GM18861 (cell line): ENCODE results near the gene ASCC1.
"Not testable (repeated sequence)": the region's sequence is repeated elsewhere in the genome, so short reads cannot be mapped to it uniquely, and the experiment has no call there.

Source experiments
- ATAC-seq: cut with Tn5 transposase; IDR thresholded peaks from one replicate; pipeline ENCODE4 v1.9.1; 2021; ENCODE audit not compliant: unreplicated experiment

Gene ASCC1

GRCh38 chr10:72249176-72249862 is 33.2 kb upstream of the ASCC1 start:
- not testable (repeated sequence) for ATAC-seq

DNA sequence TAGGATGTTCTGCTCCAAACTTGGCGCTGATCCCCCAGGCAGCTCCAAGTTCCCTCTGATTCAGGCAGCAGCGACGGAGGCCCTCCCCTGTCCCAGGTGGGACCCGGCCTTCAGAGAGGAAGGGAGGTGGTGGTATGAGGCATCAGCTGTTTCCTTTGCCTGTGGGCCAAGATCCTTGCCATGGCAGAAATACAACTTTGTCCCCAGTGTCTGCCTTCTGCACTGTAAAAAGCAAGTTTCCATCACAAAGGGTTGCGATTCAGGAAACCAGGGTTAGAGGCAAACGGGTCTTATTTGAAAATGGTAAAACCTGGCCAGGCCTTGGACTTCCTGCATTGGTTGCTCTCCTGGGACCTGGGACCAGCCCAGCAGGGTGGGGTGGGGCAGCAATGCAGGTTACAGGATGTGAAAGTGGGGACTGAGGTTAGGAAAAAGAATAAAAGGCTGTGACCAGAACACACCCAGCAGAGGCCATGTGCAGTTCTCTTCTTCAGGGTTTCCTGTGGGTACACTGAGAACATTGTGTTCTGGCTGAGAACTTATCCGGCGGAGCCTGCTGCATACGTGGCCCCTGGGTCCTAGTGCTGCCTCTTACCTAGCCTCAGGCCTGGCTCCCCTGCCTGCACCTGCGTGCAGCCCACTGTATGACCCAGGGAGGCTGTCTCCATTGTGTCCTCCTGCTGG is 32.5 kb upstream of the ASCC1 start:
- ATAC-seq = peak; percentile 75

DNA sequence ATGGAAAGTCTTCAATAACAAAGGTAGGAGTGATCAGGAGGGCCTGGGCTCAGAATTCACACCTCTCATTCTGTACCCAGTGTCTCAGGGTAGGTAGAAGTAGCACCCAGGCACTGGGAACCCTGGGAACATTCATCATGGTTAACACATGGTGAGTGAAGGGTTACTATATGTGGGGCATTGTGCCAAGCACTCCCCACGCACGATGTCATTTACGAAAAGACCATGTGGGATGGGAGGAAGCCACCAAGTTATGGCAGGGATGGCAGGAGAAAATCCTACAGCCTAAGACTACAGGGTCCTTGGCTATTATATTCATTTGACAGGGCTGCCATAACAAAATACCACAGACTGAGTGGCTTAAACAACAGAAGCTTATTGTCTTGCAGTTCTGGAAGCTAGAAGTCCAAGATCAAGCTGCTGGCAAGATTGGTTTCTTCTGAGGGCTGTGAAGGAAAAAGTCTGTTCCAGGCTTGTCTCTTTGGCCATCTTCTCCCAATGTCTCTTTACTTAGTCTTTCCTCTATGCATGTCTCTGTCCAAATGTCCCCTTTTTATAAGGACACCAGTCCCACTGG is 30.0 kb upstream of the ASCC1 start:
- no peak for ATAC-seq

DNA sequence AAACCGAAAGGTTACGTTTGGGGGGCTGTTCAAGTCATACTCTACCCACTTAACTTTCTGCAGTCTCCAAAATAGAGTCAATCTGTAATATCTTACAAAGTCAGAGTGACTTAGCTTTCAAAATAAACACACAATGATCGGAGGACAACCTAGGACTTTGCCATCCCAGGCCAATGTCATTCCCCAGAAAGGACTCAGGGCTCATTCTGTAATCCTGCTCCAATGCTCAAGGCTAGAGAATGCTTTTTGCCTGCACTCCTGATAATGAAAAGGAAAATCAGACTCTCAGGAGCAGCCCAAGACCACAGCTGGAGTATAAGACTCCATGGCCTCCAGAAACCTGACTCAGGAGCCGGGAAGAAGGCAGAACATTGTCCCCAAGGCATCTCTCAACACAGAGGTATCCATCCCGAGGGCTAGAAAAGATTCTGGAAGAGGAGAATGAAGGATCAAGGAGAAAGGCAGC is 28.5 kb upstream of the ASCC1 start:
- no peak for ATAC-seq

GRCh38 chr10:72243822-72244437 is 27.9 kb upstream of the ASCC1 start:
- ATAC-seq = no peak

DNA sequence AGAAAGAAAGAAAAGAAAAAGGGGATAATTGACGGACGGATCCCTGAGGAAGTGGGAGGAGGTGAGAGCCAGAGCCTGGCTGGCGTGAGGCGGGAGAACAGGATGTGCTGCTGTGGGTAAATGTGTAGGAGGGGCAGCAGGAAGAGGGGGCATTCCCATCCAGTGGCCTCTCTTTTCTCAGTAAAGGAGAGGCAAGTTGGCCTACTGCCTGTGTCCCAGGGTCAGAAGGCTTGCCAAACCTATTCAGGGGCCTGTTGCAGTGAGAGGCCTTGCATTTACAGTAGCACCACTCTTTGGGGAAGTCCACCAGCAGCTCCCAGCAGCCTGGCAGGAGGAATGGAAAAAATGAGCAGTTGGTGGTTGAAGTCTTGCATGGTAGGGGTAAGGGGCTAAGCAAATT is 26.6 kb upstream of the ASCC1 start:
- ATAC-seq = no peak

DNA sequence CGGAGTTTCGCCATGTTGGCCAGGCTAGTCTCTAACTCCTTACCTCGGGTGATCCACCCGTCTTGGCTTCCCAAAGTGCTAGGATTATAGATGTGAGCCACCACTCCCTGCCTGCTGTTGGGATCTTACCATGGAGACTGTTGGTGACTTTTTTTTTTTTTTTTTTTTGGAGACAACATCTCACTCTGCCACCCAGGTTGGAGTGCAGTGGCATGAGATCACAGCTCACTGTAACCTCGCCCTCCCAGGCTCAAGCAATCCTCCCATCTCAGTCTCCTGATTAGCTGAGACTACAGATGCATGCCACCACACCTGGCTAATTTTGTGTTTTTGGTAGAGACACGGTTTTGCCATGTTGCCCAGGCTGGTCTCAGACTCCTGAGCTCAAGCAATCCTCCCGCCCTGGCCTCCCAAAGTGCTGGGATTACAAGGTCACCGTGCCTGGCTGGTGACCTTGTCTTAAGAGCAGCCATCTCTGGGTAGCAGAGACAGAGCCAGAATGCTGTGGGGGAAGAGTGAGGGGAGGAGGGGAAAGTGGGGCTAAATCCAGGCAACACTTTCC is 25.7 kb upstream of the ASCC1 start:
- ATAC-seq = no peak

DNA sequence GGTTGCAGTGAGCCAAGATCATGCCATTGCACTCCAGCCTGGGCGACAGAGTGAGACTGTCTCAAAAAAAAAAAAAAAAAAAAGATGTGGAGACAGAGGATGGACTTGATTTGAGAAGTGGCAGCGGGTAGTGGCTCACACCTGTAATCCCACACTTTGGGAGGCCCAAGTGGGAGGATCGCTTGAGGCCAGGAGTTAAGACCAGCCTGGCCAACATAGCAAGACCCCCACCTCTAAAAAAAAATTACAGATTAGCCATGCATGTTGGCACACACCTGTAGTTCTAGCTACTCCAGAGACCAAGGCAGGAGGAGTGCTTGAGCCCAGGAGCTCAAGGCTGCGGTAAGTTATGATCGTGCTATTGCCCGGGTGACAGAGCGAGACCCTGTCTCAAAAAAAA is 24.3 kb upstream of the ASCC1 start:
- ATAC-seq = no peak

GRCh38 chr10:72239409-72239808 is 23.3 kb upstream of the ASCC1 start:
- ATAC-seq = no peak

GRCh38 chr10:72238392-72239175 is 22.5 kb upstream of the ASCC1 start:
- ATAC-seq = no peak

DNA sequence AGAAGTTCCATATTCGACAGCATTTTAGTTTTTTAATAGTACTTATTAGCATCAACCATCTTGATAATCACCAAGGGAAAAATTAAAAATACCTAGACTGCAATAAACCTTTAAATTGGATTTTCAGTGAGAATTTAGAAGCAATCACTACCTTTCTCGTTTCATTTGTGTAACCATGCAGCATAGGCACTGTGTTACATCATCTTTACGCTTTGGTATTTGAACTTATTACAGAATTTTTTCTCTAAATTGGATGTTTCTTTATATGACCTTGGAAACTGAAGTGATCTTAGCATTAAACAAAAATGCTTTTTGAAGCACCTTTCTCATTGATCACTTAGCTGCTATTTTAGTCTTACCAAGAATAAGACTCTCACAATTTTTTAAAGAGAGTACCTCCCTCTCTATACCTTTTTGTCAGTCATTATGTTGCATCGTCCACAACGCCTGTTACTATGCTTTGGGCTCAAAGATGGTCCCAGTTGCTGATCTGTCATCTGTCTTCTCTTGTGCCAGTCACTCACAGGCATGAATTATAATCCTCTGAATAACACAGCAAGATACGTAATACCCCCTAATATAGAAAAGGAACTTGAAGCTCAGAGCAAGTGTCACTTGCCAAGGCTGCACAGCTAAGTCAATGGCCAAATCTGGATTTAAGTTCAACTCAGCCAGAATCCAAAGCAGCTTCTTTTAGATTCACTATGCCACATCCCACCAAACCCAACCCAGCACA is 19.6 kb upstream of the ASCC1 start:
- ATAC-seq = no peak

- ATAC-seq = no peak
These were observed 18.6 kb upstream of the ASCC1 start for GRCh38 chr10:72234560-72235095.

- no peak for ATAC-seq
These were observed 17.5 kb upstream of the ASCC1 start for GRCh38 chr10:72233621-72234020.

DNA sequence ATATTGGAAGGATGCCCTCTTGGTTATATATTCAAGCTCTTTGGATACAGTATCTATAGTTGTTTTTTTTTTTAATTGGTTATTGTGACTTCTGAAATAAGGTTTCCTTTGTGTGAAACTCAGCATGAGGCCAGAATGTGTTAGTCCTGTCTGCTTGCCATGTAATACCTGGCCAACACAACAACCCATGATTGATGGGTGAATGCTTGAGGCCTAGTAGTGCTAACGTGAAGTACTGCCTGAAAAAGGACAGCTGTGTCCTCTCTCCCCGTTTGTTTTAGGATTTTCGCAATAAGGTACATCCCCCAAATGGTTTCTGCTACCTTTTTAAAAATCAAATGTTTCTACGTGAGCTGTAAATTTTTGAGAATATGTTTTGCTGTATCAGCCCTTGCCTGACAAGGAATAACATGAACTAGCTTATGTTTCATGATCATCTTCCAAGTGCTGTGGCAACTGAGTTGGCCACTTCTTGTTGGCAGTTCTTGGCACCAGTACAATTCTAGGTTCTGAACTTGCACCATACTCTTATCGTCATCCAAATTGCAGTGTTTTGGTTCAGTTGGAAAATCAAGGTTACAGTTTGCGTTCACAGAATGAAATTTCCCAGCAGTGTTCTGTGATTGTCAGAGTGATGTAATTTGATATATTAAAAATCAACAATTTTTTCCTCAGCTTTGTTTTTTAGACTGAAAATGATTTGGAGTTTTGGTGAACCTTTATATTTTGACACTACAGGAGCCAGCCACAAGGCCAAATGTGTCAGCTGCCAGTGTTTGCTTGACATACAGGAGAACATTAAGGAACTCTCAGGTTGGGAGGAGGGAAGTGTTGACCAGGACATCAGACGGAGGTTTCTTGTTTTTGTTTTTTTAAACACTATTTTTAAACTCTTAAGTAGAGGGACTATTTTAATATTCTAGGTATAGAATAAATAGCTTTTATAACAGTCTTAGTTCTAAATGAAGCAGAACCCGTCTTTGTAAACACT is 13.5 kb upstream of the ASCC1 start:
- no peak for ATAC-seq

GRCh38 chr10:72228318-72228751 is 12.3 kb upstream of the ASCC1 start:
- ATAC-seq = no peak

DNA sequence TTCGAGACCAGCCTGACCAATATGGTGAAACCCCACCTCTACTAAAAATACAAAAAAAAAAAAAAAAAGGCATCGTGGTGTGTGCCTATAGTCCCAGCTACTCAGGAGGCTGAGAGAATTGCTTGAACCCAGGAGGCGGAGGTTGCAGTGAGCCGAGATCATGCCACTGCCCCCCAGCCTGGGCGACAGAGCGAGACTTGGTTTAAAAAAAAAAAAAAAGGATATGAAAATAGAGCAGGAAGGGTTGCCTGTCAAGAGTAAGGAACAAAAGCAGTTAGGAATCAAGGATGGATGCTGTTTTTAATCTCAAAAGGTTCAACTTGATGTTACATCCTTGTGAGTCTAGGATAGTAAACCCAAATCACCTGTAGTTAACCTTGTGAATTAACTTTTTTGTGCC is 11.8 kb upstream of the ASCC1 start:
- ATAC-seq = no peak

- ATAC-seq = no peak
These were observed 10.4 kb upstream of the ASCC1 start for GRCh38 chr10:72226418-72227027.

DNA sequence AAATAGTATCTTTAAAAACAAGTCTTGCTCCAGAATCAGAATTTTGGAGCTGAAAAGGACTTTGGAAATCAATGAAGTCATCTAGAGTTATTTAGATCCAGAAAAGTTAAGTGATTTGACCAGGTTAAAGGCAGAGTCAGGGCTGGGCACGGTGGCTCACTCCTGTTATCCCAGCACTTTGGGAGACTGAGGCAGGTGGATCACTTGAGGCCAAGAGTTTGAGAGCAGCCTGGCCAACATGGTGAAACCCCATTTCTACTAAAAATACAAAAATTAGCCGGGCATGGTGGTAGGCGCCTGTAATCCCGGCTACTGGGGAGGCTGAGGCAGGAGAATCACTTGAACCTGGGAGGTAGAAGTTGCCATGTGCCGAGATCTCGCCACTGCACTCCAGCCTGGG is 8.1 kb upstream of the ASCC1 start:
- ATAC-seq = not testable (repeated sequence)
